HG02938 (cell line): ENCODE data around the gene CCDC30.
A peak's percentile ranks its signal among the peaks of the same experiment; 100 is the strongest.
"Not testable (repeated sequence)": the region's sequence is repeated elsewhere in the genome, so short reads cannot be mapped to it uniquely, and the experiment has no call there.

Source experiments
- ATAC-seq: cut with Tn5 transposase; IDR thresholded peaks from one replicate; pipeline ENCODE4 v1.9.1; 2021; ENCODE audit warnings: mild to moderate bottlenecking, moderate library complexity; ENCODE audit not compliant: unreplicated experiment

The CCDC30 gene

GRCh38 chr1:42627205-42627604 is 164.1 kb downstream of the CCDC30 start:
- not testable (repeated sequence) for ATAC-seq

DNA sequence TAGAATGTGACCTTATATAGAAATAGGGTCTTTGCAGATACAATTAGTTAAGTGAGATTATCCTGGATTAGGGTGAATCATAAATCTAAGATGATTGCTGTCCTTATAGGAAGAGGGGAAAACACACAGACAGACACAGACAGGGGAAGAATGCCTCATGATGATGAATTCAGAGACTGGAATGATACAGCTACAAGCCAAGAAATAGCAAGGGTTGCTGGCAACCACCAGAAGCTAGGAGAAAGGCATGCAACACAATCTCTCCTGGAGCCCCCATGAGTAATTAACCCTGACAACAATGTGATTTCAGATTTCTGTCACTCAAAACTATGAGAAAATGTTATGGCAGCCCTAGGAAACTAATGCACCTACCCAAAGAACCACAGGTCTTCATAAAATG is 176.0 kb downstream of the CCDC30 start:
- ATAC-seq = no peak

DNA sequence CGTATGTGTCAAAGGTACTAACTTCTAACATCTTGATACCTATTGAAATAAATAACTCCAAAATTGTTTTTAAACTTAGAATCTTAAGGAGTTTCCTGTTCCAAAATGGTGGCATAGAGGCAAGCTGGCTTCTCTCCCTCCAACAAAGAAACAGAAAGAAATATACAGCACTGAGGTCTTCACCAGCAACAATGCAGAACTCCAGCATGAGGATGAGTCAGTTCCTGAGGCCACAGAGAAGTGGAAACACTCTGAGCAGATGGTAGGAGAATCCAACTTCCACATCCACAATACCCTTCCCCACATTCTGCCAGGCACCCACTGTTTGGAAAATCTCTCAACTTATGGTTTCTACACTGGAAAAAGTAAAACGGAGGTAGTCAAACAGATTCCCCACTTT is 183.0 kb downstream of the CCDC30 start:
- no peak for ATAC-seq

DNA sequence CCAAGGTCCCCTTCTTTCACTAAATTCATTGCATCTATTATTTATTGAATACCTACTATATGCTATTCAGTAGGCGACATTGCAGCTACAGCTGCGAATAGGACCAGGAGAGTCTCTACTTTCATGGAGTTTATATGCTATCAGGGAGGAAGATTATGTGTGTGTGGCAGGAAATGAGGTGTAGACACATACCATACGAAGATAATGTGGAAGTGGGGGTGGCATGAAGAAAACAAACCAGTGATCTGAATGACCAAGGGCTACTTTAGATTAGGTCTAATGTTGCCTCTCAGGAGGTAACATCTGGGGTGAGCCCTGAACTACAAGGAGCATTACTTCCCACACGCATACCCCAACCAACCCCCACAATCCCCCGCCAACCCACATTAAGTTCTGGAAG is 194.1 kb downstream of the CCDC30 start:
- no peak for ATAC-seq

GRCh38 chr1:42657981-42658876 is 195.1 kb downstream of the CCDC30 start, which contains the start of gene PPIH:
Gene PPIH, plus strand, starts transcription at chr1:42658423. Its CDS starts 24 bp downstream, at chr1:42658447.
- peak; percentile 89 for ATAC-seq

DNA sequence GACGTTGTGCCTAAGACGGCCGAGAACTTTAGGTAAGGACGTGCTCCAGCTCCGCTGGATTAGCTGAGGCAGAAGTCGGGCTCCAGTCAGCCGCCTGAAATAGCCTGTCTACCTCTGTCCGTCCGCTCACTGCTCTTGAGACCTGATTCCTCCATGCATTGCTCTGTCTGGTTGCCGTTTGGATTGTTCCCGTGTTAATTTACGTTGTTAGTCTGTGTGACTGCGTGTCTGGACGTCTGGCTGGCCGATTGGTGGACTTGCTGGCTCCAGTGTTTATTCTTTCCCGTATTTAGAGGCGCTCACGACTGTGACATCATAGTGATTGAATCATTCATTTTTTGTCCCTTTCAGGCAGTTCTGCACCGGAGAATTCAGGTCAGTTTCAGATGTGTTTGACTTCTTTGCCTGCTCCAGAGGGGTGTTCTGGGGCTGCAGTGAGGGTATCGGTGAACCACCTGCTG is 195.8 kb downstream of the CCDC30 start:
- no peak for ATAC-seq

DNA sequence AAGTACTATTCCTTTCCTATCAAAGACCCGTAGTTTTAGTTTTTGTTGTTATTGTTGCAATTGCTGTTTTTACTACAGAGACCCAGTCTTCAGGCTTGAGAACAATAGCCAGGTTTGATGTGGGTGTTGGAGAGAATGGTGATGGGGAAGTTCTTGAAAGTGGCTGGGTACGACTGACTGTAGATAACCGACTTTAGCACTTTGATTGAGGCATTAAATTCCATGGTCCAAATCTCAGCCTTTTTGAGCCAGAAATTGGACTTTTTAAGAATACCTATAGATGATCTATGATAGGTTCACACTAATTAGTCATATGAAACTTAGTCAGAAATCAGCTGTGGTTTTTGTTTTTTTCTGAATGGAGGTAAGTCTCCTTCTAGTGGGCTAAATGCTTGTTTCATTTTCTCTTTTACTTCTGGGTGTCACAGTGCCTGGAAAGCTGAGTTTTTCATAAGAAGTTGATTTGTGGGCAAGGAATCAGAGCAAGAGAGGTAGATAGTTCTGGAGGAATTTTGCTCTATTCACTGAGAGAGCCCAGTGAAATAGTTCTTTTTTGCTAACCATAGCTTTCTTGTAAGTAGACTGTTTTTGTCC is 197.9 kb downstream of the CCDC30 start:
- no peak for ATAC-seq

DNA sequence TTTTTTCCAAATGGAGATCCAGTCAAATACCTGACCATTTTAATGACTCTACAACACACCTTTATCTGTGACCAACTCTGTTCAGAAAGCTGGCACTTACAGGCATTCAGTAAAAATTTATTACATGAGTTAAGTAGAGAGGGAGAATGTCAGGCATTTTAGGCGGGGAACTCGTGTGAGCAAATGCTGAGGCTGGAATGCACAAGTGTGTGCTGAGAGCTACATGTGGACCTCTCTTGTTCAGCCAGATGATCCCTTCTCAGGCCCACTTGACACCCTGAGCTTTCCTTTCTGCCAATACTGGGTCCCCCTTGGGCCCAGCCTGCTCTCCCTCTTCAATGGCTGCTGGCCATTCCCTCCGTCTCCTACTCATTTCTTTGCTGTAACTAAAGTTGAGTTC is 206.8 kb downstream of the CCDC30 start:
- ATAC-seq = no peak

- ATAC-seq = no peak
Observed at GRCh38 chr1:42670425-42670824, 207.3 kb downstream of the CCDC30 start.

- no peak for ATAC-seq
Observed at GRCh38 chr1:42674214-42674613, 211.1 kb downstream of the CCDC30 start.

GRCh38 chr1:42674682-42675081 is 211.6 kb downstream of the CCDC30 start:
- no peak for ATAC-seq

DNA sequence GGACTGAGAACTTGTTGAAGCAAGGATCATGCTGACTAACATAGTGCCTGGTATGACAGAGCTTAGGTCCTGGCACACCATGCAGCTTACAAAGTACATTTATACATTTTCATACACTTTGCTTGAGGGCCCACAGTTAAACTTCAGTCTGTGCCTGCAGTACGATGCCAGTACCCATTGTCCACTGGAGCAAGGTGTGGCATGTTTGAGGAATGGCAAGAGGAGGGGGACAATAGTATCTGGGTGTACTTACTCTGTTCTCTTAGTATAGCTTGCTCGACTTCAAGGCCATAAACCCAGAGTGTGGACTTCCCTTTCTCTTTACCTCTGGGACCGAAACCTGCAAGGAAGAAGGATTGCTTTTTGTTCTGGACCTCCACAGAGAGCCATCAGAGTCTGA is 212.4 kb downstream of the CCDC30 start:
- ATAC-seq = no peak

GRCh38 chr1:42676534-42677087 is 213.5 kb downstream of the CCDC30 start:
- ATAC-seq = no peak

GRCh38 chr1:42679364-42679983 is 216.4 kb downstream of the CCDC30 start:
- no peak for ATAC-seq

- ATAC-seq = no peak
Observed at GRCh38 chr1:42680055-42680454, 217.0 kb downstream of the CCDC30 start.

DNA sequence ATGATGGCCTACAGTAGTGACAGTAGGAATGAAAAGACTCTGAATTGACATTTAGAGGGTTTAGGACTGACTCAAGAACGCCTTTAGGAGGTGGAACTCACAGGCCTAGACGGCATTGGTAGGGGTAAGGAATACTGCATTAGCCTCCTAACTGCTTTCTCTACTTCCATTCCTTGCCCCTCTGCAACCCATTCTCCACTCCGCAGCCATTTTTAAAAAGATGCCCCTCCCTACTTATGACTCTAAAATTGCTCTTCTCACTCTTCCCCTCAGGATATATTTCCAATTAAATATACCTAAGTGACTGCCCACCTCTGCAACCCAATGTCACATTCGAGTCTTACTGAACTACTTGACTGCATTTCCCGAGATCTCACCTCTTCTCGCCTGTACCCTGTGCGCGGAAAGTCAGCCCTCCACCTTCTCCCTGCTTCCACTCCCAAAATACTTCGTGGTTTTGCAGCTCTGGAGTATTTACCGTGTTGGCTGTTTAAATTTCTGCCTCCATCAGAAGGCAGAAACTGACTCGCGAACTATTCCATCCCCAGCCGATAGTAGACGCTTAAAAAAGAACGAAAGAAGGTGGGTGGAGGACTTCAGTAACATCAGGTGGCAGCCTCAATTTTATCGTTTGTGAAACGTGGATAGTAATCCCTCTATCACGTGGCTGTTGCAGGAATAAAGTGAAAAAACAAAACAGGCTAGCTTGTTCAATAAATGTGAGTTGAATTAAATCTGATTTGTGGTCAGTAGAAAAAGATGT is 218.0 kb downstream of the CCDC30 start:
- no peak for ATAC-seq

GRCh38 chr1:42681741-42682483 is 218.8 kb downstream of the CCDC30 start, which contains the start of gene YBX1:
Gene YBX1, plus strand, starts transcription at chr1:42682418. Its CDS starts 148 bp downstream, at chr1:42682566.
- ATAC-seq = peak; percentile 89

- peak; percentile 4 for ATAC-seq
Observed at GRCh38 chr1:42682484-42682738, 219.3 kb downstream of the CCDC30 start.

- ATAC-seq = peak; percentile 40
Observed at GRCh38 chr1:42682739-42683531, 219.8 kb downstream of the CCDC30 start.
